Activated CD4-positive, alpha-beta T cell treated with anti-CD3 and anti-CD28 coated beads, Interleukin-2, amount 50 U/mL, for 1 hour (primary cell): ENCODE results near the gene KIF16B.
"Not testable (repeated sequence)": the region's sequence is repeated elsewhere in the genome, so short reads cannot be mapped to it uniquely, and the experiment has no call there.

ENCODE experiments used
- DNase-seq: peaks from one replicate; pipeline ENCODE4 v3.0.0-alpha.2; 2020

Gene KIF16B

GRCh38 chr20:16590041-16590633, 16.9 kb upstream of the KIF16B start:
- no peak for DNase-seq

GRCh38 chr20:16589623-16590022, 16.4 kb upstream of the KIF16B start:
- DNase-seq: no peak

GRCh38 chr20:16588241-16588640, 15.0 kb upstream of the KIF16B start:
- no peak for DNase-seq

GRCh38 chr20:16587066-16587465, 13.8 kb upstream of the KIF16B start:
- no peak for DNase-seq

GRCh38 chr20:16583474-16583873, 10.2 kb upstream of the KIF16B start:
- DNase-seq: no peak

- no peak for DNase-seq
Observed at GRCh38 chr20:16581241-16581640, 8.0 kb upstream of the KIF16B start.

GRCh38 chr20:16580620-16581019, 7.4 kb upstream of the KIF16B start:
- no peak for DNase-seq

GRCh38 chr20:16580147-16580546, 6.9 kb upstream of the KIF16B start:
- DNase-seq: no peak

- no peak for DNase-seq
Observed at GRCh38 chr20:16576219-16576618, 3.0 kb upstream of the KIF16B start.

GRCh38 chr20:16575390-16576140, 2.3 kb upstream of the KIF16B start:
- DNase-seq: no peak

- peak; percentile 58 for DNase-seq
Observed at GRCh38 chr20:16574656-16575355, 1.6 kb upstream of the KIF16B start.

GRCh38 chr20:16571333-16571732, 1.9 kb downstream of the KIF16B start:
- DNase-seq: no peak

- no peak for DNase-seq
Observed at GRCh38 chr20:16569246-16570153, 3.7 kb downstream of the KIF16B start.

- no peak for DNase-seq
Observed at GRCh38 chr20:16566080-16566479, 7.2 kb downstream of the KIF16B start.

- DNase-seq: not testable (repeated sequence)
Observed at GRCh38 chr20:16564079-16564478, 9.2 kb downstream of the KIF16B start.

- DNase-seq: no peak
Observed at GRCh38 chr20:16563066-16563806, 10.0 kb downstream of the KIF16B start.

GRCh38 chr20:16562259-16562658, 11.0 kb downstream of the KIF16B start:
- DNase-seq: no peak

- no peak for DNase-seq
Observed at GRCh38 chr20:16560661-16561060, 12.6 kb downstream of the KIF16B start.

GRCh38 chr20:16560216-16560615, 13.0 kb downstream of the KIF16B start:
- no peak for DNase-seq

GRCh38 chr20:16556301-16556700, 16.9 kb downstream of the KIF16B start:
- no peak for DNase-seq

- DNase-seq: no peak
Observed at GRCh38 chr20:16555754-16556153, 17.5 kb downstream of the KIF16B start.
